Loucy (cell line): ENCODE data around the gene PTPRN2.

ENCODE experiments used
- EZH2phosphoT487 ChIP-seq: fragments of 200-600 bp; IDR thresholded peaks from 2 replicates; pipeline ENCODE4 v1.6.1; 2018; ENCODE audit warnings: antibody characterized with exemption, mild to moderate bottlenecking, moderate library complexity, borderline replicate concordance
- TF ChIP-seq, protein P1 (sequence below): fragments of 200-600 bp; sonication (generic); conservative IDR thresholded peaks from 2 replicates; pipeline ENCODE4 v1.5.1; 2014; ENCODE audit warnings: mild to moderate bottlenecking, antibody characterized with exemption, low read length

DNA sequence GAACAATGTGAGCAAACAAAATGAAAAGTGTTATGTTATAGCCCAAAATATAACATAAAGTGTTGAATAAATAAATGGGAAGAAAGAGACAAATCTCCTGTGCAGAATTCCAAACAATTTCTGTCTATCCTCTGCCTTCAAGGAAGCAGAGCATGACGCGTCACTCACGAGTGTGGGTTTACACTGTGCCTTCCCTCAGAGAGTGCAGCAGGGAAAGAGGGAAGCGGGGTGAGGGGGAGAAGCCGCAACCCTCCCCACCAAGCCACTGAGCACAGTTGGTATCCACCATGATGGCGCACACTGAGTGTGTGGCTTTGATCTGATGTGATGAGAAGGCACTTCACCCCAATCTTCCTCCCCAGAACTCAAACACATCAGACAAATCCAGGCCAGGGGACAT lies 74.8 kb downstream of the PTPRN2 start:
- TF ChIP-seq, protein P1, sequence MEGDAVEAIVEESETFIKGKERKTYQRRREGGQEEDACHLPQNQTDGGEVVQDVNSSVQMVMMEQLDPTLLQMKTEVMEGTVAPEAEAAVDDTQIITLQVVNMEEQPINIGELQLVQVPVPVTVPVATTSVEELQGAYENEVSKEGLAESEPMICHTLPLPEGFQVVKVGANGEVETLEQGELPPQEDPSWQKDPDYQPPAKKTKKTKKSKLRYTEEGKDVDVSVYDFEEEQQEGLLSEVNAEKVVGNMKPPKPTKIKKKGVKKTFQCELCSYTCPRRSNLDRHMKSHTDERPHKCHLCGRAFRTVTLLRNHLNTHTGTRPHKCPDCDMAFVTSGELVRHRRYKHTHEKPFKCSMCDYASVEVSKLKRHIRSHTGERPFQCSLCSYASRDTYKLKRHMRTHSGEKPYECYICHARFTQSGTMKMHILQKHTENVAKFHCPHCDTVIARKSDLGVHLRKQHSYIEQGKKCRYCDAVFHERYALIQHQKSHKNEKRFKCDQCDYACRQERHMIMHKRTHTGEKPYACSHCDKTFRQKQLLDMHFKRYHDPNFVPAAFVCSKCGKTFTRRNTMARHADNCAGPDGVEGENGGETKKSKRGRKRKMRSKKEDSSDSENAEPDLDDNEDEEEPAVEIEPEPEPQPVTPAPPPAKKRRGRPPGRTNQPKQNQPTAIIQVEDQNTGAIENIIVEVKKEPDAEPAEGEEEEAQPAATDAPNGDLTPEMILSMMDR: no peak
- TF ChIP-seq EZH2phosphoT487: no peak
